Parathyroid adenoma (tissue), 2 donors: ENCODE results near the gene STMND1.

Experiments used
- H2AFZ ChIP-seq: fragments of 300-600 bp; sonication (generic); one replicate; pipeline ENCODE4 v1.7.0; 2017; ENCODE audit warnings: antibody characterized with exemption, mild to moderate bottlenecking
- H3K27ac ChIP-seq: fragments of 300-600 bp; sonication (generic); one replicate; pipeline ENCODE4 v1.7.0; 2017
- H3K27me3 ChIP-seq: fragments of 300-600 bp; sonication (generic); one replicate; pipeline ENCODE4 v1.7.0; 2017; ENCODE audit warnings: low read length; ENCODE audit not compliant: control insufficient read depth, insufficient read depth
- H3K36me3 ChIP-seq: fragments of 300-600 bp; sonication (generic); one replicate; pipeline ENCODE4 v1.7.0; 2017; ENCODE audit warnings: low read length; ENCODE audit not compliant: control insufficient read depth, insufficient read depth
- H3K4me1 ChIP-seq: fragments of 300-600 bp; sonication (generic); one replicate; pipeline ENCODE4 v1.7.0; 2017; ENCODE audit warnings: control low read depth
- H3K4me2 ChIP-seq: fragments of 300-600 bp; sonication (generic); one replicate; pipeline ENCODE4 v1.7.0; 2017; ENCODE audit warnings: low read length
- H3K4me3 ChIP-seq: fragments of 300-600 bp; sonication (generic); one replicate; pipeline ENCODE4 v1.7.0; 2017; ENCODE audit warnings: low read depth, low read length
- H3K79me2 ChIP-seq: fragments of 300-600 bp; sonication (generic); one replicate; pipeline ENCODE4 v1.7.0; 2017; ENCODE audit warnings: control low read depth
- H3K9ac ChIP-seq: fragments of 300-600 bp; sonication (generic); one replicate; pipeline ENCODE4 v1.7.0; 2017; ENCODE audit warnings: mild to moderate bottlenecking
- H3K9me3 ChIP-seq: fragments of 300-600 bp; sonication (generic); one replicate; pipeline ENCODE4 v1.7.0; 2017; ENCODE audit warnings: low read length; ENCODE audit not compliant: control insufficient read depth
- TF ChIP-seq, protein P1 (sequence below): fragments of 300-600 bp; sonication (generic); IDR thresholded peaks from one replicate; pipeline ENCODE4 v1.7.0; 2017; ENCODE audit warnings: antibody characterized with exemption, mild to moderate bottlenecking
- donor health status: primary hyperparathyroidism.

STMND1 gene

DNA sequence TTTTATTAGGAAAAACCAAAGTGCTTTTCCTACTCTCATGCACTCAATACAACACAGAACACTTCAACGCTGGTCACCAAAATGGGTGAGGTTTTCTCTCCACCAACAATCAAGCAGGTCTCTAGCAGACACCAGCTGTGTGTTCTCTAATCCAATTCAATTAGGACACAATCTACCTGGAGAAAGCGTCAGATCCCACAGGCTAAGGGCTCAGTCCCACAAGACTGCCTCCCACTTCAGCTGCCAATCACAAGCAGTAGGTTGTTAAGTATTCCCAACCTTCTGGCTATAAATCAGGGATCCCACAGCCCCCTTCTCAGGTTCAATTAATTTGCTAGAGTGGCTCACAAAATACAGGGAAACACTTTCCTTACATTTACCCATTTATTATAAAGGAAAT lies 47.7 kb downstream of the STMND1 start:
- Histone ChIP-seq H3K9me3 (peaks cover 6% of the 10 kb centered on the region), H3K36me3 (no peaks in the 10 kb centered on the region), H3K4me2 (no peak overlapping the region), H3K4me1 (no peaks in the 10 kb centered on the region), H3K27me3 (no peaks in the 10 kb centered on the region), H3K4me3 (no peak overlapping the region), H3K27ac (no peak overlapping the region), H3K79me2 (no peaks in the 10 kb centered on the region), H2AFZ (no peak overlapping the region), H3K9ac (no peak overlapping the region)
- TF ChIP-seq, protein P1, sequence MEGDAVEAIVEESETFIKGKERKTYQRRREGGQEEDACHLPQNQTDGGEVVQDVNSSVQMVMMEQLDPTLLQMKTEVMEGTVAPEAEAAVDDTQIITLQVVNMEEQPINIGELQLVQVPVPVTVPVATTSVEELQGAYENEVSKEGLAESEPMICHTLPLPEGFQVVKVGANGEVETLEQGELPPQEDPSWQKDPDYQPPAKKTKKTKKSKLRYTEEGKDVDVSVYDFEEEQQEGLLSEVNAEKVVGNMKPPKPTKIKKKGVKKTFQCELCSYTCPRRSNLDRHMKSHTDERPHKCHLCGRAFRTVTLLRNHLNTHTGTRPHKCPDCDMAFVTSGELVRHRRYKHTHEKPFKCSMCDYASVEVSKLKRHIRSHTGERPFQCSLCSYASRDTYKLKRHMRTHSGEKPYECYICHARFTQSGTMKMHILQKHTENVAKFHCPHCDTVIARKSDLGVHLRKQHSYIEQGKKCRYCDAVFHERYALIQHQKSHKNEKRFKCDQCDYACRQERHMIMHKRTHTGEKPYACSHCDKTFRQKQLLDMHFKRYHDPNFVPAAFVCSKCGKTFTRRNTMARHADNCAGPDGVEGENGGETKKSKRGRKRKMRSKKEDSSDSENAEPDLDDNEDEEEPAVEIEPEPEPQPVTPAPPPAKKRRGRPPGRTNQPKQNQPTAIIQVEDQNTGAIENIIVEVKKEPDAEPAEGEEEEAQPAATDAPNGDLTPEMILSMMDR, result no peak

DNA sequence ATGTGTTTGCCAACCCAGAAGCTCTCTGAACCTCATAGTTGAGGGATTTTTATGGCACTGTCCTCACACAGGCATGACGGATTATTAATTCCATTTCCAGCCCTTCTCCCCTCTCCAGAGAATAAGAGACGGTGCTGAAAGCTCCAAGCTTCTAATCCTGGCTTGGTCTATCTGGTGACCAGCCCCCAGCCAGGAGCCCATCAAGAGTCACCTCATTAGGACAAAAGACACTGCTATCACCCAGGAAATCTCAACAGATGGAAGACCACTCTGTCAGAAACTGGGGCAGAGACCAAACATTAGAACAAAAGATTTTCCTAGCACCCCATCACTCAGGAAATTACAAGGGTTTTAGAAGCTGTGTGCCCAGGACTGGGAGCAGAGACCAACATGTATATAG lies 48.2 kb downstream of the STMND1 start:
- Histone ChIP-seq H3K36me3 (no peaks in the 10 kb centered on the region), H3K79me2 (no peaks in the 10 kb centered on the region), H3K9ac (no peak overlapping the region), H3K4me3 (no peak overlapping the region), H3K27me3 (no peaks in the 10 kb centered on the region), H3K9me3 (peaks cover 6% of the 10 kb centered on the region), H3K4me2 (no peak overlapping the region), H3K4me1 (no peaks in the 10 kb centered on the region), H3K27ac (no peak overlapping the region), H2AFZ (no peak overlapping the region)
- TF ChIP-seq, protein P1, result no peak

DNA sequence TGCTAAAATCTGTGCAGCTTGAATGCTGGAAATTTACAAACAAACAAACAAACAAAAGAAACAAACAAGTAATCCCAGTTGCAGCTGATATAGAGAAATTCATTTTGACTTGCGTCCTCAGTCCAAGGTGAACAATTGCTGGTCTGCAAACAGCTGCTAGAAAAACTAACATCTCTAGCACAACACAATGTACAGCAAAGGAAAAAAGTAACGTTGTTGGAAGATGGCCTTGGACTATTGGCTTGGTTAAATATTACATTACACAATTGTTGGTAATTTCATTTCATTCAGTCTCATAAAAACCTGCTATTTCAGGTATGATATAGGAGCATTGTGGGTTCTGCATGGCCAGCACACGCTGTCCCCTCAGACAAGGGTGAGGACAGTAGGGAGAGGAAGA lies 50.0 kb downstream of the STMND1 start:
- Histone ChIP-seq H3K4me3 (no peak overlapping the region), H3K4me2 (no peak overlapping the region), H3K27me3 (no peaks in the 10 kb centered on the region), H3K9ac (no peak overlapping the region), H3K79me2 (no peaks in the 10 kb centered on the region), H3K9me3 (peaks cover 6% of the 10 kb centered on the region), H3K27ac (no peak overlapping the region), H2AFZ (no peak overlapping the region), H3K36me3 (no peaks in the 10 kb centered on the region), H3K4me1 (no peaks in the 10 kb centered on the region)
- TF ChIP-seq, protein P1, result no peak

DNA sequence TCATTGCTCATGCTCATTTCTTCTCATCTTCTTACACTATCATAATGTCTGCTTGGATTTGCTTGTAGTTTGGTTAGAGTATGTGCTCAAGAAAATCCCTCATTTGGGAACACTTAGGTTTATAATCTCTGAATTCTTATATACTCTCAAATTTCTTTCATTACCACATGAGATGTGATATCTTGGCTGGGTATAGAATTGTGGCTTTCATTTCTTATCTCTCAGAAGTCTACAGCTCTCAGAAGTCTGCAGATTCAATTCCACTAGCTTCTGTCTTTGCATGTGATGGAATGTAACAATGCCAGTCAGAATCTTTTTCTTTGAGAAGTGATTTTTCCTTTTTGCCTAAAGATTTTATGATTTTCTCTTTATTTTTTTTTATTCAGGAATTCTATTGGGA lies 50.9 kb downstream of the STMND1 start:
- H3K4me3 ChIP-seq, result no peak overlapping the region
- TF ChIP-seq, protein P1, result no peak
- peaks cover 6% of the 10 kb centered on the region for H3K9me3 ChIP-seq
- no peaks in the 10 kb centered on the region for H3K36me3 ChIP-seq
- no peaks in the 10 kb centered on the region for H3K27me3 ChIP-seq
- no peak overlapping the region for H3K27ac ChIP-seq
- H3K4me2 ChIP-seq, result no peak overlapping the region
- H3K4me1 ChIP-seq, result no peaks in the 10 kb centered on the region
- H2AFZ ChIP-seq, result no peak overlapping the region
- no peak overlapping the region for H3K9ac ChIP-seq
- no peaks in the 10 kb centered on the region for H3K79me2 ChIP-seq

DNA sequence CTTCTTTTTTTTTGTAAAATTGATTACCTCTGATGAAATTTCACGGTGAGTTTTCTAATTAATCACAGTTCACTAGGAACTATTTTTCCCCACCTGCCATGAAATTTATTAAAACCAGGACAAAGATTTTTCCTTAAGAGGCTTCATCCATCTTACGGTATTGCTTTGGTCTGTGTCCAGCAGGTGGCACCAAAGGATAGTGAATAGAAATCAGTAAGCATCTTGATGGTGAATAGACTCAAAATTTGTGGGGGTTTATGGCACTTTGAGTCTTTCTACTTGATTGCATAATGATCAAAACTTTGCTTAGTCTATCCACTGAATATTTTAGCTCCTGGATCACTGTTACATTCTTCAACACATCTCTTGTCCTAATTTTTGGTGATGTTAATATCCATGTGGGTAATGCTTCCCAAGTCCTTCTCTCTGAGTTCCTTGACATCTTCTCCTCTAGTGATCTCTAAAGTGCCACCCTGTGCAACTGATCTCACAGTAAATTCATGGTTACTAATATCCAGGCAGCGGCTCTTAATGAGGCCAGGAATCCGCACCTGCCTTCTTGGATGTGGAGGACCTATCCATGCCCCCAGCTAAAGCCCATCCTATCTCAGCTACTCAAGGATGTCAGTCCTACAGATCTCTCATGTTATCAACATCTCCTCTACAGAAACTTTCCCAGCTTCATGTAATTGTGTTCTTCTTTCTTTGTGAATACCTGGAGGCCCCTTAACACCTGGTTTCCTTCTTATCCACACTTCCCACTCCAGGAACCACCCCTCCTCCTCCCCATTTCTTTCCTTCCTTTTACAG lies 54.5 kb downstream of the STMND1 start:
- Histone ChIP-seq H3K36me3 (no peaks in the 10 kb centered on the region), H3K4me1 (no peaks in the 10 kb centered on the region), H3K9ac (no peak overlapping the region), H3K4me2 (no peak overlapping the region), H3K79me2 (no peaks in the 10 kb centered on the region), H3K4me3 (no peak overlapping the region), H3K9me3 (peaks cover 6% of the 10 kb centered on the region), H2AFZ (no peak overlapping the region), H3K27me3 (no peaks in the 10 kb centered on the region), H3K27ac (no peak overlapping the region)
- TF ChIP-seq, protein P1, result peak; percentile 79
